MM.1S (cell line): ENCODE data around the gene ANGPTL8.

Experiments
- EZH2 ChIP-seq: fragments of 300-600 bp; sonication (generic); optimal IDR thresholded peaks from 2 replicates; pipeline ENCODE3; 2017; ENCODE audit warnings: low read depth, mild to moderate bottlenecking, antibody characterized with exemption, low read length, mixed read lengths
- EZH2phosphoT487 ChIP-seq: fragments of 300-600 bp; sonication (generic); IDR thresholded peaks from 2 replicates; pipeline ENCODE4 v1.6.1; 2018; ENCODE audit warnings: antibody characterized with exemption, low read length
- TF ChIP-seq, protein P1 (sequence below): fragments of 300-600 bp; sonication (generic); IDR thresholded peaks from 2 replicates; pipeline ENCODE4 v1.5.1; 2016; ENCODE audit warnings: antibody characterized with exemption, low read length, mixed read lengths

DNA sequence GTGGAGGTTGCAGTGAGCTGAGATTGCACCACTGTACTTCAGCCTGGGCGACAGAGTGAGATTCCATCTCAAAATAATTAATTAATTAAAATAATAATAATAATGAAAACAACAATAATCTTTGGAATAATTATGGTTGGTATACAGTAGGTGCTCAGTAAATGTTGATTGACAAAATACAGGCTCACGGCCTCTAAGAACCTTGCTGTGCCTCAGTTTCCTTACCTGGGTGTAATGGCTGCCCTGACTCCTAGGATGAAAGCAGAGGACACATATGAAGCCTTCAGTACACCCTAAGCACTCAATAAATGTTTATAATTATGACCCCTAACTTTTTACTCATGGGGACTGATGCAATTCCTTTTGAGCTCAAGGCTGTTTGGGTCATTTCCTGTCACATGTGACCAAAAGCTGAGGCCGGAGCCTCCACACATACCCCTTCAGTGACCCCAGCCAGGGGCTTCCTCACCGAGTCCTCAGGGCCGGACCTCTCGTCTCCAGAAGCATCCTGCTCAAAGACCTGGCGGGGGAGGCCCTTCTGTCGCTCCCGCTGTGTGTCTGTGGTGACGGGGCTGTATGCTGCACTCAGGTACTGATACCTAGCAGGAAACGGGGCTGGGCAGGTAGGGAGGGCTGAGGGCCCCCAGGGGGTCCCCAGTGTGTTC is 12.4 kb downstream of the ANGPTL8 start:
- TF ChIP-seq, protein P1, sequence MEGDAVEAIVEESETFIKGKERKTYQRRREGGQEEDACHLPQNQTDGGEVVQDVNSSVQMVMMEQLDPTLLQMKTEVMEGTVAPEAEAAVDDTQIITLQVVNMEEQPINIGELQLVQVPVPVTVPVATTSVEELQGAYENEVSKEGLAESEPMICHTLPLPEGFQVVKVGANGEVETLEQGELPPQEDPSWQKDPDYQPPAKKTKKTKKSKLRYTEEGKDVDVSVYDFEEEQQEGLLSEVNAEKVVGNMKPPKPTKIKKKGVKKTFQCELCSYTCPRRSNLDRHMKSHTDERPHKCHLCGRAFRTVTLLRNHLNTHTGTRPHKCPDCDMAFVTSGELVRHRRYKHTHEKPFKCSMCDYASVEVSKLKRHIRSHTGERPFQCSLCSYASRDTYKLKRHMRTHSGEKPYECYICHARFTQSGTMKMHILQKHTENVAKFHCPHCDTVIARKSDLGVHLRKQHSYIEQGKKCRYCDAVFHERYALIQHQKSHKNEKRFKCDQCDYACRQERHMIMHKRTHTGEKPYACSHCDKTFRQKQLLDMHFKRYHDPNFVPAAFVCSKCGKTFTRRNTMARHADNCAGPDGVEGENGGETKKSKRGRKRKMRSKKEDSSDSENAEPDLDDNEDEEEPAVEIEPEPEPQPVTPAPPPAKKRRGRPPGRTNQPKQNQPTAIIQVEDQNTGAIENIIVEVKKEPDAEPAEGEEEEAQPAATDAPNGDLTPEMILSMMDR: no peak
- no peak for TF ChIP-seq EZH2phosphoT487
- TF ChIP-seq EZH2: no peak
